ENCODE data around the gene DOCK8. TPM values are rescaled to one million over a fixed set of nuclear protein-coding genes. Genes with fewer than 3 reads are reported as not detected.

Gene DOCK8
- total and polyA plus RNA-seq, 2 of the 13 experiments (the other 11 are each of a cell fraction or from before 2014, with no cell fraction given), result 0.28 to 0.38 TPM

DNA sequence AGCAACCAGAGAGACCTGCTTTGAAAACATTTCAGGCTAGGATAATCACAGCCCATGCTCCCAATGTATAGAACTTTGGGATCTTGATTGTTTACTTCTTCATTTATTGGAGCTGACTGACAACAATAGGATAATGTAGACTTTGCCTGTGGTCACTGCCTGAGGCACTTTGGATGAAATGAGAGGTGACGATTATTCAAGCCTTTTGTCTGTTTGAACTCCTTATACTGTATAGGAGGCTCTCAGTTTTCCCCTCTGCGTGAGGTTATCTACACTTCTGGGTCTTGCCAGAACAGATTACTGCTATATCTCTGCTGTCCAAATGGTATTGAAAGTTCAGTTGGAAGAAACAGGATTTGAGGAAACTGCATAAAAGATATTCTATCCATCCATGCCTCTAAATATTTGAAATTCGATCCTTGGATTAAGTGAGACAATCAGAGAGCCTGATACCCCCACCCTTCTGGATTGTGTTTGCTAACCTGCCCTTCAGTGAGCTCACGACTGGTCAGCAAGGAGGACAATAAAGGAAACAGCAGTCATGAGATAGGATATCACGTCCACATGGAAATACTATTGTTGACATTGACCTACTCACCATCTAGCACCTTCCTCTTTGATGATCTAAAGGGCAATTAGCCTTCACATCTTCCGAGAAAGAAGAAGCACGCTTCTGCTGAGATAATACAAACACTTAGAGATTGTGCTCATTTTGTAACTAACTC is 98.1 kb downstream of the DOCK8 start:
- TF ChIP-seq PAX8 (CRISPR knock-in tag; IDR thresholded peaks at IDR 0.05; ENCODE audit: borderline replicate concordance) (no peak), SKI (IDR thresholded peaks at IDR 0.05; ENCODE audit: partially characterized antibody) (no peak), DR1 (CRISPR knock-in tag; IDR thresholded peaks at IDR 0.05) (no peak), ESRRA (CRISPR knock-in tag; IDR thresholded peaks at IDR 0.05; ENCODE audit: low read depth) (no peak), TRIM24 (CRISPR knock-in tag; IDR thresholded peaks at IDR 0.05) (no peak)
- TF ChIP-seq, protein P1, sequence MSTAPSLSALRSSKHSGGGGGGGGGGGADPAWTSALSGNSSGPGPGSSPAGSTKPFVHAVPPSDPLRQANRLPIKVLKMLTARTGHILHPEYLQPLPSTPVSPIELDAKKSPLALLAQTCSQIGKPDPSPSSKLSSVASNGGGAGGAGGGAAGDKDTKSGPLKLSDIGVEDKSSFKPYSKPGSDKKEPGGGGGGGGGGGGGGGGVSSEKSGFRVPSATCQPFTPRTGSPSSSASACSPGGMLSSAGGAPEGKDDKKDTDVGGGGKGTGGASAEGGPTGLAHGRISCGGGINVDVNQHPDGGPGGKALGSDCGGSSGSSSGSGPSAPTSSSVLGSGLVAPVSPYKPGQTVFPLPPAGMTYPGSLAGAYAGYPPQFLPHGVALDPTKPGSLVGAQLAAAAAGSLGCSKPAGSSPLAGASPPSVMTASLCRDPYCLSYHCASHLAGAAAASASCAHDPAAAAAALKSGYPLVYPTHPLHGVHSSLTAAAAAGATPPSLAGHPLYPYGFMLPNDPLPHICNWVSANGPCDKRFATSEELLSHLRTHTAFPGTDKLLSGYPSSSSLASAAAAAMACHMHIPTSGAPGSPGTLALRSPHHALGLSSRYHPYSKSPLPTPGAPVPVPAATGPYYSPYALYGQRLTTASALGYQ (CRISPR knock-in tag; IDR thresholded peaks at IDR 0.05), result no peak
- Histone ChIP-seq H4K20me1 (ENCODE audit: insufficient read depth, low read length) (no peaks in the 10 kb centered on the region), H2AFZ (ENCODE audit: low read length) (no peak overlapping the region), H3K9me3 (ENCODE audit: low read length) (no peaks in the 10 kb centered on the region), H3K4me3 (replicated peaks in 1 of 3; ENCODE audit: insufficient read depth in 1 of 3, low read depth in 2 of 3, low read length in 3 of 3) (no peak overlapping the region), H3K4me1 (ENCODE audit: insufficient read depth, low read length) (no peaks in the 10 kb centered on the region), H3K36me3 (replicated peaks in 1 of 2; ENCODE audit: control insufficient read depth in 1 of 2, insufficient read depth in 2 of 2, low read length in 2 of 2) (no peaks in the 10 kb centered on the region), H3K9ac (ENCODE audit: insufficient read depth, low read depth, low read length) (no peak overlapping the region), H3K4me2 (ENCODE audit: low read depth, low read length) (no peak overlapping the region), H3K27me3 (ENCODE audit: control insufficient read depth in 1 of 2, insufficient read depth in 2 of 2, low read length in 2 of 2) (no peaks in the 10 kb centered on the region), H3K79me2 (ENCODE audit: insufficient read depth, low read length) (no peaks in the 10 kb centered on the region), H3K27ac (ENCODE audit: extremely low read length, insufficient read depth, low read length) (no peak overlapping the region)
- no TSS peak for BruUV-seq (replicated peaks)
- ATAC-seq (no peak), FAIRE-seq (no peak), DNase-seq (ENCODE audit: low spot score) (no peak)
- ChIA-PET POLR2A (no interaction called here), CTCF (ENCODE audit: low intra/inter-chr PET ratio, low total read pairs) (no interaction called here)
- intact Hi-C loops (cut with micrococcal nuclease; ENCODE audit: unreplicated experiment) (no loop called here), in situ Hi-C loops (cut with HindIII; ENCODE audit: extremely low pct_ligation_motif_present, low pct_unique_long_range_greater_than_20kb) (no loop called here)
- WGBS (ENCODE audit: low lambda C conversion rate), result 48% methylated on average over 7 of the region's 7 CpGs
